Measurements from ENCODE around the gene SP3. TPM values are rescaled to one million over a fixed set of nuclear protein-coding genes. Genes with fewer than 3 reads are reported as not detected.

SP3 gene
- total RNA-seq, 3 donors from 2014 or later, result 104 to 174 (median 134) TPM

DNA sequence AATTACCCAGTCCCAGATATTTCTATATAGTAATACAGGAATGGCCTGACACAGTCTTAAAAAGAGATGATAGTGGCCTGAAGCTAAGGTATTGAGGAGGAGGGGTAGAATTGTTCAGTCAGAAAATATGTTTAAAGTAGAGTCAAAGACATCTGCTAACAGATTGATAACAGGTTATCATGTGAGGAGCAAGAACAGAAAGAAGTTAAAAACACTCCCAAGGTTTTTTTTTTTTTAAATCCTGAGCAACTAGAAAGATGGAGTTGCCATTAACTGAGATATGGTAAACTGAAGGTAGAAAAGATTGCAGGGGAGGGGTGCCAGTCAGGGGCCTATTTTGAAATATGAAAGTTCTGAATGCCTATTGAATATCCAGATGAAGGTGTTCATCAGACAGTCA, 43.1 kb downstream of the SP3 start:
- Histone ChIP-seq H3K4me3 (no peak overlapping the region), H3K27me3 (no peaks in the 10 kb centered on the region), H3K4me1 (no peaks in the 10 kb centered on the region), H3K9me3 (no peaks in the 10 kb centered on the region), H3K27ac (no peak overlapping the region), H3K36me3 (no peaks in the 10 kb centered on the region)
- intact Hi-C loops (cut with DNase I; ENCODE audit: low total_unique reads), result no loop called here
- TF ChIP-seq, protein P1, sequence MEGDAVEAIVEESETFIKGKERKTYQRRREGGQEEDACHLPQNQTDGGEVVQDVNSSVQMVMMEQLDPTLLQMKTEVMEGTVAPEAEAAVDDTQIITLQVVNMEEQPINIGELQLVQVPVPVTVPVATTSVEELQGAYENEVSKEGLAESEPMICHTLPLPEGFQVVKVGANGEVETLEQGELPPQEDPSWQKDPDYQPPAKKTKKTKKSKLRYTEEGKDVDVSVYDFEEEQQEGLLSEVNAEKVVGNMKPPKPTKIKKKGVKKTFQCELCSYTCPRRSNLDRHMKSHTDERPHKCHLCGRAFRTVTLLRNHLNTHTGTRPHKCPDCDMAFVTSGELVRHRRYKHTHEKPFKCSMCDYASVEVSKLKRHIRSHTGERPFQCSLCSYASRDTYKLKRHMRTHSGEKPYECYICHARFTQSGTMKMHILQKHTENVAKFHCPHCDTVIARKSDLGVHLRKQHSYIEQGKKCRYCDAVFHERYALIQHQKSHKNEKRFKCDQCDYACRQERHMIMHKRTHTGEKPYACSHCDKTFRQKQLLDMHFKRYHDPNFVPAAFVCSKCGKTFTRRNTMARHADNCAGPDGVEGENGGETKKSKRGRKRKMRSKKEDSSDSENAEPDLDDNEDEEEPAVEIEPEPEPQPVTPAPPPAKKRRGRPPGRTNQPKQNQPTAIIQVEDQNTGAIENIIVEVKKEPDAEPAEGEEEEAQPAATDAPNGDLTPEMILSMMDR (IDR thresholded peaks at IDR 0.05), result no peak
- TF ChIP-seq POLR2A (IDR thresholded peaks at IDR 0.05), result no peak
- no peak for TF ChIP-seq POLR2AphosphoS5 (IDR thresholded peaks at IDR 0.05)
- DNase-seq (ENCODE audit: low spot score in 2 of 2), result no peak

DNA sequence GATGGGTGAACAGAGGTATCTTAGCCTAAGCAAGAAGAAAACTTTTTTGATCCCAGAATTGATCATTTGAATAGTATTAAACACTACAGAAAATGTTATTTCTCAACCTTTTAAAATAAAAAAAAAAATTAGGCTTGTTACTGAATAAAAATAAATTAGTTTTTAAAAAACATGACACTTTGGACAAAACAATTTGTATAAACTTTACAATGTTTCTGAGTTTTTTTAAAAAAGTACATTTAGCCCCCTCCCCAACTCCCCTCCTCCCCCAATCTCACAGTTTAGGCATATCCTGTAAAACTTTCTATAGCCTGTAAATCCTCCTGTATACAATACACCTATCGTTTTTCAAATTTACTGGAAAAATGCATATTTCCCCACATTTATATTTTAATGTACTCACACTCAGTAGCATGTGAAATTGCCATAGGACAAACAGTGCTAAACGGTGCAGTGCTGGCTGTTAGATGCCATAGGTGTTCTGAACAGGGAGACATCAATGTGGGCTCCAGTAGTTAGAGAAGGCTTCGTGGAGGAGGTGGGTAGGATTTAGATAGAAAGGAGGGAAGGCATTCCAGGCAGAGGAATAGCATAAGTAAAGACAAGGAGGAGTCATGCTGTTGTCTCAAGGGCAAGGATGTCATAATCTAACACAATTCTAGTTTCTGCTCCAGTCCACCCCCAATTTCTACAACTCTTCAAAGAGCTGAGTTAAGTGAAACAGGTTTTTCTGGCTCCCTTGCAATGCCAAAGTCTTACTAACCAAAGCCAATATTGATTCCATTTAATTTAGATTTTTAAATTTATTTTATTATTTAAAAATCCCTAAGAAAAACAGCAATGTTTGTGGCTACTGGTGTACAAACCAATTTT, 50.9 kb downstream of the SP3 start:
- Histone ChIP-seq H3K27me3 (no peaks in the 10 kb centered on the region), H3K4me3 (no peak overlapping the region), H3K27ac (no peak overlapping the region), H3K4me1 (no peaks in the 10 kb centered on the region), H3K36me3 (no peaks in the 10 kb centered on the region), H3K9me3 (no peaks in the 10 kb centered on the region)
- intact Hi-C loops (cut with DNase I; ENCODE audit: low total_unique reads), result no loop called here
- TF ChIP-seq POLR2AphosphoS5 (IDR thresholded peaks at IDR 0.05) (no peak), POLR2A (IDR thresholded peaks at IDR 0.05) (no peak)
- TF ChIP-seq, protein P1 (IDR thresholded peaks at IDR 0.05), result no peak
- DNase-seq (ENCODE audit: low spot score in 2 of 2), result no peak

DNA sequence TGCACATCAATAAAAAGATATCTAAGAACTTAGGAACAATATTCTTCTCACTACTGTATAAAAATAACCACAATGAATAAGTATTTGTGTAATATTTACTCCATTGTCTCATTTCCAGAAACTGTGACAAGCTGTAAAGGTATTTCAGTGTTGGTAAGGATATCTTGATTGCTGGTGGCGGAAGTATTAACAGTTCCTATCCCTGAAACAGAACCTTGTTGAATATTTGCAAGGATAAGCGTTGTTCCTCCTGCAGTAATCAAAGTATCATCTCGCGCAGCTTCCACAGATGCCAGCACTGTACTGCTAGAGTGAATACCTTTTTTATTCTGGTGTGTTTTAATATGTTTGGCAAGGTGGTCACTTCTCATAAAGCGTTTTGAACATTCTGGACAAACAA, 55.3 kb downstream of the SP3 start:
- Histone ChIP-seq H3K4me3 (no peak overlapping the region), H3K27ac (no peak overlapping the region), H3K4me1 (no peaks in the 10 kb centered on the region), H3K9me3 (no peaks in the 10 kb centered on the region), H3K27me3 (no peaks in the 10 kb centered on the region), H3K36me3 (no peaks in the 10 kb centered on the region)
- intact Hi-C loops (cut with DNase I; ENCODE audit: low total_unique reads), result no loop called here
- DNase-seq (ENCODE audit: low spot score in 2 of 2), result no peak
- TF ChIP-seq POLR2A (IDR thresholded peaks at IDR 0.05) (no peak), POLR2AphosphoS5 (IDR thresholded peaks at IDR 0.05) (no peak)
- TF ChIP-seq, protein P1 (IDR thresholded peaks at IDR 0.05), result no peak

DNA sequence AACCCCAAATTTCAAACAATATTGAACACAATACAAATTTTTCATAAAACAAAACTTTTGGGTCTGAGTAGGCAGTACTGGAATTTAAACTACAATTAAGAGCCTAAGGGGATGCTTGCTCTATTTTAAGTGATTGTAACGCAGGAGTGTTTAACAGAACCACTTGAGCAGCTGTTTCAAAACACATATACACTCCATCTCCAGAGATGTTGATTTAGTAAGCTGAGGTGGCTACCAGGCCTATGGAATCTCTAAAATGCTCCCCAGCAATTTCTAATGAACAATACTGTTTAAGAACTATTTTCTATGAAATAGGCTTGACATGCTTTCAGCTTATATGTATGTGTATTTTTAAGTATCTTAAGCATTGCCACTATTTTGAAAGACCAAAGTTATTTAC, 58.5 kb downstream of the SP3 start:
- no peak overlapping the region for H3K27ac ChIP-seq
- H3K4me3 ChIP-seq, result no peak overlapping the region
- H3K36me3 ChIP-seq, result no peaks in the 10 kb centered on the region
- no peak for DNase-seq (ENCODE audit: low spot score in 2 of 2)
- H3K27me3 ChIP-seq, result no peaks in the 10 kb centered on the region
- intact Hi-C loops (cut with DNase I; ENCODE audit: low total_unique reads), result no loop called here
- H3K4me1 ChIP-seq, result no peaks in the 10 kb centered on the region
- H3K9me3 ChIP-seq, result no peaks in the 10 kb centered on the region
- TF ChIP-seq POLR2A (IDR thresholded peaks at IDR 0.05) (no peak), POLR2AphosphoS5 (IDR thresholded peaks at IDR 0.05) (no peak)
- TF ChIP-seq, protein P1 (IDR thresholded peaks at IDR 0.05), result no peak

DNA sequence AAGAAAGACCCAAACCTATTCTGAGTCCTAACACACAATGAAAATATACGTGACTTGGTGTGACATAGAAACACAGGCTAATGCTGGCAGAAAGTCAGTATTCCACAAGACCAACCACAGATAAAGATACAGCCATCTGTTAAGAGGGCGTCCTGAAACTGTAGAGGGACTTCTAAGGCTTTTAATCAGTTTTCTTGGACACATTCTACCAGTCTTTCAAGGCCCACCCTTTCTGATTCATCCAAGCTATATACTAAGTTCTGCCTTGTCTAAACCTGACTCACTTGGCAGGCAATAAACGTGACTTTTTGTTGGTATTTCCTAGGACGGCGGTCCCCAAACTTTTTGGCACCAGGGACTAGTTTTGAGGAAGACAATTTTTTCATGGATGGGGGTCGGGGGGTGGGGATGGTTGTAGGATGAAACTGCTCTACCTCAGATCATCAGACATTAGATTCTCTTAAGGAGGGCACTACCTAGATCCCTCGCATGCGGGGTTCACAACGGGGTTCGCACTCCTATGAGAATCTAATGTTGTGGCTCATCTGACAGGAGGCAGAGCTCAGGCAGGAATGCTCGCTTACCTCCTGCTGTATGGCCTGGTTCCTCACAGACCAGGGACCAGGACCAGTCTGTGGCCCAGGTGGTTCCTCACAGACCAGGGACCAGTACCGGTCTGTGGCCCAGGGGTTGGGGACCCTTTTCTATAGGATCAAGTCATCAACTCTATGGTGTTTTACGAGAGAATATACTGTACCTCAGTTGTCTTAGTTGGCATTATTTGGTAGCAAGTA, 61.4 kb downstream of the SP3 start:
- H3K36me3 ChIP-seq, result no peaks in the 10 kb centered on the region
- TF ChIP-seq POLR2A (IDR thresholded peaks at IDR 0.05) (no peak), POLR2AphosphoS5 (IDR thresholded peaks at IDR 0.05) (no peak)
- TF ChIP-seq, protein P1 (IDR thresholded peaks at IDR 0.05), result no peak
- no peak overlapping the region for H3K27ac ChIP-seq
- DNase-seq (ENCODE audit: low spot score in 2 of 2), result no peak
- H3K4me1 ChIP-seq, result no peaks in the 10 kb centered on the region
- intact Hi-C loops (cut with DNase I; ENCODE audit: low total_unique reads), result no loop called here
- no peaks in the 10 kb centered on the region for H3K27me3 ChIP-seq
- no peaks in the 10 kb centered on the region for H3K9me3 ChIP-seq
- no peak overlapping the region for H3K4me3 ChIP-seq
